Liver (tissue), 9 donors: ENCODE results near the gene GFOD2. TPM values are rescaled to one million over a fixed set of nuclear protein-coding genes. Genes with fewer than 3 reads are reported as not detected.

ENCODE experiments used
- DNase-seq: peaks from one replicate; pipeline ENCODE4 v3.0.0-alpha.2; 2017; ENCODE audit warnings: low spot score
- H3K27ac ChIP-seq, 2 donors: one replicate each; pipeline ENCODE4 v1.7.0; 2013; ENCODE audit warnings: inconsistent platforms in 2 of 2, low read length in 2 of 2, control low read depth in 1 of 2, low read depth in 1 of 2, mild to moderate bottlenecking in 1 of 2
- H3K27me3 ChIP-seq, 4 donors: one replicate each; pipeline versions ENCODE4 v1.6.1 to v1.7.0; 2013; ENCODE audit warnings: low read length in 3 of 4, inconsistent platforms in 1 of 4, mild to moderate bottlenecking in 1 of 4, moderate library complexity in 1 of 4; ENCODE audit not compliant: control insufficient read depth in 4 of 4, insufficient read depth in 4 of 4
- H3K36me3 ChIP-seq, 4 donors: one replicate each; pipeline versions ENCODE4 v1.6.1 to v1.7.0; 2013; ENCODE audit warnings: low read length in 3 of 4, mild to moderate bottlenecking in 3 of 4, low read depth in 1 of 4, moderate library complexity in 1 of 4; ENCODE audit not compliant: control insufficient read depth in 4 of 4, insufficient read depth in 3 of 4
- H3K4me1 ChIP-seq, 4 donors: one replicate each; pipeline versions ENCODE4 v1.6.1 to v1.7.0; 2013; ENCODE audit warnings: low read length in 3 of 4, mild to moderate bottlenecking in 3 of 4, moderate library complexity in 1 of 4; ENCODE audit not compliant: control insufficient read depth in 4 of 4, insufficient read depth in 4 of 4
- H3K4me3 ChIP-seq, 3 donors: one replicate each; pipeline versions ENCODE4 v1.6.1 to v1.7.0; 2013; ENCODE audit warnings: low read length in 3 of 3, control low read depth in 1 of 3, low read depth in 1 of 3, mild to moderate bottlenecking in 1 of 3
- H3K9ac ChIP-seq, 2 donors: one replicate each; pipeline ENCODE4 v1.7.0; 2013; ENCODE audit warnings: low read length in 2 of 2, mild to moderate bottlenecking in 2 of 2, moderate library complexity in 2 of 2, control low read depth in 1 of 2, low read depth in 1 of 2
- H3K9me3 ChIP-seq, 4 donors: one replicate each; pipeline versions ENCODE4 v1.6.1 to v1.7.0; 2013; ENCODE audit warnings: low read length in 3 of 4; ENCODE audit not compliant: control insufficient read depth in 4 of 4
- EGR1 ChIP-seq, 2 donors: IDR thresholded peaks; 2 replicates each; pipeline ENCODE4 v1.6.1; 2016 to 2018; ENCODE audit warnings: antibody characterized with exemption in 2 of 2, low read depth in 2 of 2
- FOXA1 ChIP-seq: IDR thresholded peaks from 2 replicates; pipeline ENCODE4 v1.6.1; 2016; ENCODE audit warnings: antibody characterized with exemption
- FOXA2 ChIP-seq: IDR thresholded peaks from 2 replicates; pipeline ENCODE4 v1.6.1; 2016; ENCODE audit warnings: antibody characterized with exemption
- GABPA ChIP-seq, 2 donors: IDR thresholded peaks in 1 of 2; conservative IDR thresholded peaks in 1 of 2; 2 replicates each; pipeline ENCODE4 v1.6.1; 2016; ENCODE audit warnings: antibody characterized with exemption in 2 of 2, mild to moderate bottlenecking in 1 of 2, moderate library complexity in 1 of 2
- HNF4A ChIP-seq, 2 donors: conservative IDR thresholded peaks; 2 replicates each; pipeline ENCODE4 v1.6.1; 2016; ENCODE audit warnings: antibody characterized with exemption in 2 of 2, mild to moderate bottlenecking in 2 of 2
- HNF4G ChIP-seq: IDR thresholded peaks from 2 replicates; pipeline ENCODE4 v1.6.1; 2016; ENCODE audit warnings: antibody characterized with exemption
- JUND ChIP-seq, 2 donors: IDR thresholded peaks; 2 replicates each; pipeline ENCODE4 v1.6.1; 2016; ENCODE audit warnings: antibody characterized with exemption in 2 of 2
- NR2F2 ChIP-seq: IDR thresholded peaks from 2 replicates; pipeline ENCODE4 v1.6.1; 2016; ENCODE audit warnings: antibody characterized with exemption
- RAD21 ChIP-seq, 2 donors: IDR thresholded peaks; 2 replicates each; pipeline ENCODE4 v1.6.1; 2016; ENCODE audit warnings: antibody characterized with exemption in 2 of 2, mild to moderate bottlenecking in 2 of 2
- RXRA ChIP-seq, 2 donors: IDR thresholded peaks; 2 replicates each; pipeline ENCODE4 v1.6.1; 2017 to 2018; ENCODE audit warnings: antibody characterized with exemption in 2 of 2, mild to moderate bottlenecking in 1 of 2
- SP1 ChIP-seq: IDR thresholded peaks from 2 replicates; pipeline ENCODE4 v1.6.1; 2018; ENCODE audit warnings: antibody characterized with exemption, mild to moderate bottlenecking
- TAF1 ChIP-seq: conservative IDR thresholded peaks from 2 replicates; pipeline ENCODE4 v1.6.1; 2016; ENCODE audit warnings: antibody characterized with exemption, mild to moderate bottlenecking
- YY1 ChIP-seq: IDR thresholded peaks from 2 replicates; pipeline ENCODE4 v1.6.1; 2016; ENCODE audit warnings: antibody characterized with exemption, mild to moderate bottlenecking
- WGBS: extraction: QIAGEN DNeasy Blood & Tissue Kit; methylation state at CpG from one replicate; pipeline ENCODE4 v1.1.7; 2013; 5-methylcytosine and 5-hydroxymethylcytosine counted together
- polyA plus RNA-seq, 2 donors: library from polyadenylated mRNA; stranded (reverse) in 1 of 2; unstranded in 1 of 2; fragments of 200-250 nt in 1 of 2; fragments of >200 nt in 1 of 2; fragmentation: Nextera tagmentation in 1 of 2; extraction: Ambion mirVana in 1 of 2; gene quantifications; one replicate each; pipeline versions ENCODE4 v1.2.1 to v1.2.3, GENCODE V29; 2013 to 2015
- total RNA-seq, 2 donors: library from RNA; depleted of rRNA; stranded (reverse); fragments of >200 nt; gene quantifications; one replicate each; pipeline ENCODE4 v1.2.3, GENCODE V29; 2014
- TF ChIP-seq, protein P1 (sequence below): IDR thresholded peaks from 2 replicates; pipeline ENCODE4 v1.6.1; 2016; ENCODE audit warnings: antibody characterized with exemption
- TF ChIP-seq, protein P2 (sequence below): IDR thresholded peaks from 2 replicates; pipeline ENCODE4 v1.6.1; 2016; ENCODE audit warnings: antibody characterized with exemption, mild to moderate bottlenecking
- TF ChIP-seq, protein P3 (sequence below): IDR thresholded peaks from 2 replicates; pipeline ENCODE4 v1.6.1; 2016; ENCODE audit warnings: antibody characterized with exemption
- TF ChIP-seq, protein P4 (sequence below): fragments of 150-350 bp; IDR thresholded peaks from 2 replicates; pipeline ENCODE4 v1.5.1; 2017; ENCODE audit warnings: improper control_type of control experiment, low read depth, low read length; ENCODE audit not compliant: missing input control
- donor health status: healthy.
- donor health status: healthy.
- donor health status: healthy.
- donor health status: healthy.
- donor health status: healthy.

Gene GFOD2
- total and polyA plus RNA-seq, 4 donors = 12.7 to 48.8 (median 28.9) TPM

DNA sequence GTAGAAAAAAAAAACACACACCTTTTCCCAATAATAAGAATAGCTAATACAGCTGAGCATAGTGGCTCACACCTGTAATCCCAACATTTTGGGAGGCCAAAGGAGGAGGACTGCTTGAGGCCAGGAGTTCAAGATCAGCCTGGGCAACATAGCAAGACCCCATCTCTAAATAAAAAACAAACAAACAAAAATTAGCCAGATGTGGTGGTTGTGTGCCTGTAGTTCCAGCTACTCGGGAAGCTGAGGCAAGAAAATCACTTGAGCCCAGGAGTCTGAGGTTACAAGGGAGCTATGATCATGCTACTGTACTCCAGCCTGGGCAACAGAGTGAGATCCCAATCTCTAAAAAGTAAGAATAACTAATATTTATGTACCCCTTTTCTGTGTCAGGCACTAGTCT is 42.8 kb upstream of the GFOD2 start (continued):
- TF ChIP-seq, protein P1, sequence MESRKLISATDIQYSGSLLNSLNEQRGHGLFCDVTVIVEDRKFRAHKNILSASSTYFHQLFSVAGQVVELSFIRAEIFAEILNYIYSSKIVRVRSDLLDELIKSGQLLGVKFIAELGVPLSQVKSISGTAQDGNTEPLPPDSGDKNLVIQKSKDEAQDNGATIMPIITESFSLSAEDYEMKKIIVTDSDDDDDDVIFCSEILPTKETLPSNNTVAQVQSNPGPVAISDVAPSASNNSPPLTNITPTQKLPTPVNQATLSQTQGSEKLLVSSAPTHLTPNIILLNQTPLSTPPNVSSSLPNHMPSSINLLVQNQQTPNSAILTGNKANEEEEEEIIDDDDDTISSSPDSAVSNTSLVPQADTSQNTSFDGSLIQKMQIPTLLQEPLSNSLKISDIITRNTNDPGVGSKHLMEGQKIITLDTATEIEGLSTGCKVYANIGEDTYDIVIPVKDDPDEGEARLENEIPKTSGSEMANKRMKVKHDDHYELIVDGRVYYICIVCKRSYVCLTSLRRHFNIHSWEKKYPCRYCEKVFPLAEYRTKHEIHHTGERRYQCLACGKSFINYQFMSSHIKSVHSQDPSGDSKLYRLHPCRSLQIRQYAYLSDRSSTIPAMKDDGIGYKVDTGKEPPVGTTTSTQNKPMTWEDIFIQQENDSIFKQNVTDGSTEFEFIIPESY = no peak

DNA sequence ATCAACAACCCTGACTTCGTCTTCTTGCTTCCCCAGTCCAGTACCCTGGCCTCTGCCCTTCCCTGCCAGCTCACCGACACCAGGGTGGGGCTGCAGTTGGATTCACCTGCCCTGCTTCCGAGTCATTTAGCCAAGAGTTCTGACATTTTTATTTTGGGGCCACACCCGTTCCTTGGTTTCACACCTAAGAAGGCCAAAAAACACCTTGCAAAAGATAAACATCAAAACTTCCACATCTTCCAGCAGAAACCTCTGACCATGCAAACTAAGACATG is 41.8 kb upstream of the GFOD2 start:
- H3K9ac ChIP-seq = no peak overlapping the region
- 92% methylated on average over 4 of the region's 4 CpGs for WGBS
- H3K27me3 ChIP-seq = no peaks in the 10 kb centered on the region
- no peak for DNase-seq
- peaks cover 0 to 20% (median 4%) of the 10 kb centered on the region in 4 donors for H3K36me3 ChIP-seq
- TF ChIP-seq NR2F2 = no peak
- no peak for TF ChIP-seq SP1
- TF ChIP-seq RXRA (IDR thresholded peaks at IDR 0.05) = no peak
- no peak for TF ChIP-seq FOXA2
- no peak for TF ChIP-seq HNF4G
- no peak for TF ChIP-seq TAF1
- H3K4me1 ChIP-seq = peaks cover 2 to 33% (median 17%) of the 10 kb centered on the region in 4 donors
- H3K27ac ChIP-seq = peak overlapping the region; percentile 2 to 58
- H3K4me3 ChIP-seq = no peak overlapping the region
- H3K9me3 ChIP-seq = no peaks in the 10 kb centered on the region

DNA sequence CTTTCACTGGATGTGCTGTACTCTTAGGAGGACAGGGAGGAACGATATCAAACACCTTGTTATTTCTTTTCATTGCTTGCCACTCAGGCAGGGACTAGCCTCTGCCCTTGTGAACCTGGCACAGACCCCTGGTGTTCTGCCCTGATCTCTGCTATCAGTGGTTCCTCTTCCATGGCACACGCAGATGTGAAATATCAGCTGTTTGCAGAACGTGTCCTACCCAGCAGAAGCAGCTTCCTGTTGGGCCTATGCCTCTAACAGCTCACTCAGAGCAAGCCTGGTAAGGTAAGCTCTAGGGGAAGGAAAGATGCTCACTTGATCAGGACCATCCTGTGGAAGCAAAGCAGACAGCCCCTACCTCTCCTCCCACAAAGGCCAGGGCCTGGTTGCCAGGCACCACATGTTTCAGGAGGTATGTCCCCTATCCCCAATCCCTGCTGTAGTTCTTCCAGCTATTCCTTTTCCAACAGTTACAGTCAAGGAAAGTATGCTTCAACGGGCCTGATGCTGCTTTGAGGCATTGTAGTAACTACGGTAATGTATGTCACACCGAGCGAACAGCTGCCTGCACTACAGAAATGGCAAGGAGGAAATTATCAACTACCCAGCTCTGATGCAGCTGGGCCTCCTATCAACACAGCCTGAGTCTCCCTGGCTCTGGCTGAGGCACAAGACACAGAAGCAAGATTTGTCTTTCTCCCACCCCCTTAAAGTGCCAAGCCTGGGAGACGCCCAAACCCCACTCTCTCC is 41.3 kb upstream of the GFOD2 start:
- TF ChIP-seq YY1 = peak; percentile 64
- peak in 1 of 2 donors; percentile 64 for TF ChIP-seq GABPA (IDR thresholded peaks at IDR 0.05 in 1 of 2, conservative IDR thresholded peaks at IDR 0.05 in 1 of 2)
- no peak for TF ChIP-seq HNF4G
- no peak for TF ChIP-seq FOXA2
- peak in 1 of 2 donors; percentile 63 for TF ChIP-seq JUND (IDR thresholded peaks at IDR 0.05)
- peak; percentile 18 for TF ChIP-seq FOXA1
- TF ChIP-seq, protein P2, sequence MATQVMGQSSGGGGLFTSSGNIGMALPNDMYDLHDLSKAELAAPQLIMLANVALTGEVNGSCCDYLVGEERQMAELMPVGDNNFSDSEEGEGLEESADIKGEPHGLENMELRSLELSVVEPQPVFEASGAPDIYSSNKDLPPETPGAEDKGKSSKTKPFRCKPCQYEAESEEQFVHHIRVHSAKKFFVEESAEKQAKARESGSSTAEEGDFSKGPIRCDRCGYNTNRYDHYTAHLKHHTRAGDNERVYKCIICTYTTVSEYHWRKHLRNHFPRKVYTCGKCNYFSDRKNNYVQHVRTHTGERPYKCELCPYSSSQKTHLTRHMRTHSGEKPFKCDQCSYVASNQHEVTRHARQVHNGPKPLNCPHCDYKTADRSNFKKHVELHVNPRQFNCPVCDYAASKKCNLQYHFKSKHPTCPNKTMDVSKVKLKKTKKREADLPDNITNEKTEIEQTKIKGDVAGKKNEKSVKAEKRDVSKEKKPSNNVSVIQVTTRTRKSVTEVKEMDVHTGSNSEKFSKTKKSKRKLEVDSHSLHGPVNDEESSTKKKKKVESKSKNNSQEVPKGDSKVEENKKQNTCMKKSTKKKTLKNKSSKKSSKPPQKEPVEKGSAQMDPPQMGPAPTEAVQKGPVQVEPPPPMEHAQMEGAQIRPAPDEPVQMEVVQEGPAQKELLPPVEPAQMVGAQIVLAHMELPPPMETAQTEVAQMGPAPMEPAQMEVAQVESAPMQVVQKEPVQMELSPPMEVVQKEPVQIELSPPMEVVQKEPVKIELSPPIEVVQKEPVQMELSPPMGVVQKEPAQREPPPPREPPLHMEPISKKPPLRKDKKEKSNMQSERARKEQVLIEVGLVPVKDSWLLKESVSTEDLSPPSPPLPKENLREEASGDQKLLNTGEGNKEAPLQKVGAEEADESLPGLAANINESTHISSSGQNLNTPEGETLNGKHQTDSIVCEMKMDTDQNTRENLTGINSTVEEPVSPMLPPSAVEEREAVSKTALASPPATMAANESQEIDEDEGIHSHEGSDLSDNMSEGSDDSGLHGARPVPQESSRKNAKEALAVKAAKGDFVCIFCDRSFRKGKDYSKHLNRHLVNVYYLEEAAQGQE = peak; percentile 65
- TF ChIP-seq, protein P3, sequence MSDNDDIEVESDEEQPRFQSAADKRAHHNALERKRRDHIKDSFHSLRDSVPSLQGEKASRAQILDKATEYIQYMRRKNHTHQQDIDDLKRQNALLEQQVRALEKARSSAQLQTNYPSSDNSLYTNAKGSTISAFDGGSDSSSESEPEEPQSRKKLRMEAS = peak; percentile 87
- TF ChIP-seq, protein P4, sequence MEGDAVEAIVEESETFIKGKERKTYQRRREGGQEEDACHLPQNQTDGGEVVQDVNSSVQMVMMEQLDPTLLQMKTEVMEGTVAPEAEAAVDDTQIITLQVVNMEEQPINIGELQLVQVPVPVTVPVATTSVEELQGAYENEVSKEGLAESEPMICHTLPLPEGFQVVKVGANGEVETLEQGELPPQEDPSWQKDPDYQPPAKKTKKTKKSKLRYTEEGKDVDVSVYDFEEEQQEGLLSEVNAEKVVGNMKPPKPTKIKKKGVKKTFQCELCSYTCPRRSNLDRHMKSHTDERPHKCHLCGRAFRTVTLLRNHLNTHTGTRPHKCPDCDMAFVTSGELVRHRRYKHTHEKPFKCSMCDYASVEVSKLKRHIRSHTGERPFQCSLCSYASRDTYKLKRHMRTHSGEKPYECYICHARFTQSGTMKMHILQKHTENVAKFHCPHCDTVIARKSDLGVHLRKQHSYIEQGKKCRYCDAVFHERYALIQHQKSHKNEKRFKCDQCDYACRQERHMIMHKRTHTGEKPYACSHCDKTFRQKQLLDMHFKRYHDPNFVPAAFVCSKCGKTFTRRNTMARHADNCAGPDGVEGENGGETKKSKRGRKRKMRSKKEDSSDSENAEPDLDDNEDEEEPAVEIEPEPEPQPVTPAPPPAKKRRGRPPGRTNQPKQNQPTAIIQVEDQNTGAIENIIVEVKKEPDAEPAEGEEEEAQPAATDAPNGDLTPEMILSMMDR = no peak
- TF ChIP-seq HNF4A (conservative IDR thresholded peaks at IDR 0.05) = peak; percentile 80 to 88
- peak; percentile 78 to 94 for TF ChIP-seq RXRA (IDR thresholded peaks at IDR 0.05)
- TF ChIP-seq RAD21 (IDR thresholded peaks at IDR 0.05) = peak; percentile 60 to 61
- no peak for TF ChIP-seq EGR1 (IDR thresholded peaks at IDR 0.05; ENCODE audit: low read depth in 2 of 2)
- TF ChIP-seq NR2F2 = no peak
- peak; percentile 64 for TF ChIP-seq SP1
- peak overlapping the region; percentile 2 to 58 for H3K27ac ChIP-seq
- no peaks in the 10 kb centered on the region for H3K9me3 ChIP-seq
- 52% methylated on average over 8 of the region's 8 CpGs for WGBS
- no peak for DNase-seq
- H3K27me3 ChIP-seq = no peaks in the 10 kb centered on the region
- no peak overlapping the region for H3K9ac ChIP-seq
- H3K4me3 ChIP-seq = no peak overlapping the region
- peaks cover 0 to 19% (median 4%) of the 10 kb centered on the region in 4 donors for H3K36me3 ChIP-seq
- H3K4me1 ChIP-seq = peaks cover 2 to 33% (median 17%) of the 10 kb centered on the region in 4 donors
